Measurements from ENCODE around the gene CDC27. TPM values are rescaled to one million over a fixed set of nuclear protein-coding genes. Genes with fewer than 3 reads are reported as not detected.

CDC27 gene
- total RNA-seq, 1 experiment from 2014 or later = 205 TPM

Other genes with a start within 250 kb of the CDC27 start
- 9.1 and 9.9 TPM in 2 replicates for gene RPRML, start 210.0 kb downstream of the CDC27 start, total RNA-seq (2014; rRNA removed; shearing (Covaris generic))
- 58.4 and 61.9 TPM in 2 replicates for gene MYL4, start 20.1 kb upstream of the CDC27 start, total RNA-seq (2014; rRNA removed; shearing (Covaris generic))
- gene ITGB3, start 64.5 kb upstream of the CDC27 start, total RNA-seq (2014; rRNA removed; shearing (Covaris generic)) = 28.0 and 28.9 TPM in 2 replicates
- gene EFCAB13, start 134.7 kb upstream of the CDC27 start, total RNA-seq (2014; rRNA removed; shearing (Covaris generic)) = 4.7 and 7.0 TPM in 2 replicates